GM23338 (cell line): Measurements from ENCODE around the gene RPS2. TPM values are rescaled to one million over a fixed set of nuclear protein-coding genes. Genes with fewer than 3 reads are reported as not detected.

ENCODE experiments used
- ATAC-seq: fragments of 200-7000 bp; cut with Tn5 transposase; 3 replicates; pipeline ENCODE4 v1.9.1; 2020
- DNase-seq: peaks from one replicate; pipeline ENCODE4 v3.0.0-alpha.2; 2015; ENCODE audit warnings: low spot score
- H2AFZ ChIP-seq: fragments of 200-600 bp; sonication (generic); 2 replicates; pipeline ENCODE4 v1.8.0; 2016; ENCODE audit warnings: antibody characterized with exemption, mild to moderate bottlenecking, moderate library complexity
- H3F3A ChIP-seq: fragments of 200-600 bp; sonication (generic); replicated peaks from 2 replicates; pipeline ENCODE4 v1.8.0; 2017; ENCODE audit warnings: antibody characterized with exemption, mixed run types, low read depth
- H3K27ac ChIP-seq: fragments of 200-600 bp; sonication (generic); 2 replicates; pipeline ENCODE4 v1.6.1; 2016; ENCODE audit warnings: low read depth
- H3K27me3 ChIP-seq: fragments of 200-600 bp; sonication (generic); 2 replicates; pipeline ENCODE4 v1.8.0; 2016; ENCODE audit warnings: mild to moderate bottlenecking, mixed run types, moderate library complexity; ENCODE audit not compliant: insufficient read depth
- H3K36me3 ChIP-seq: fragments of 200-600 bp; sonication (generic); 2 replicates; pipeline ENCODE4 v1.8.0; 2016; ENCODE audit warnings: mild to moderate bottlenecking; ENCODE audit not compliant: insufficient read depth
- H3K4me1 ChIP-seq: fragments of 200-600 bp; sonication (generic); 2 replicates; pipeline ENCODE4 v1.8.0; 2016; ENCODE audit warnings: mild to moderate bottlenecking, moderate library complexity; ENCODE audit not compliant: insufficient read depth
- H3K4me2 ChIP-seq: fragments of 200-600 bp; sonication (generic); 2 replicates; pipeline ENCODE4 v1.7.1; 2017; ENCODE audit warnings: mixed run types
- H3K4me3 ChIP-seq: fragments of 200-600 bp; sonication (generic); 2 replicates; pipeline ENCODE4 v1.6.1; 2016; ENCODE audit warnings: mixed run types
- H3K79me2 ChIP-seq: fragments of 200-600 bp; sonication (generic); replicated peaks from 2 replicates; pipeline ENCODE4 v1.8.0; 2017; ENCODE audit warnings: mild to moderate bottlenecking; ENCODE audit not compliant: insufficient read depth
- H3K9me2 ChIP-seq: fragments of 200-600 bp; sonication (generic); 2 replicates; pipeline ENCODE4 v1.8.0; 2017; ENCODE audit not compliant: insufficient read depth
- H4K20me1 ChIP-seq: fragments of 200-600 bp; sonication (generic); replicated peaks from 2 replicates; pipeline ENCODE4 v1.8.0; 2017; ENCODE audit warnings: mild to moderate bottlenecking; ENCODE audit not compliant: insufficient read depth
- H3K27ac Mint-ChIP-seq: 2 replicates; pipeline ENCODE4 v1.8.0; 2020; ENCODE audit warnings: inconsistent platforms, mild to moderate bottlenecking, moderate library complexity, mixed read lengths
- H3K27me3 Mint-ChIP-seq: 3 replicates; pipeline ENCODE4 v1.8.0; 2022; ENCODE audit warnings: low read depth, mild to moderate bottlenecking, moderate library complexity, mixed read lengths, inconsistent platforms; ENCODE audit not compliant: insufficient read depth, poor library complexity
- H3K36me3 Mint-ChIP-seq: 3 replicates; pipeline ENCODE4 v1.8.0; 2021; ENCODE audit warnings: low read depth, mild to moderate bottlenecking, inconsistent platforms, moderate library complexity, mixed read lengths
- H3K4me1 Mint-ChIP-seq: 3 replicates; pipeline ENCODE4 v1.8.0; 2020; ENCODE audit warnings: mild to moderate bottlenecking, inconsistent platforms, mixed read lengths
- H3K4me3 Mint-ChIP-seq: 3 replicates; pipeline ENCODE4 v1.8.0; 2021; ENCODE audit warnings: moderate library complexity, mild to moderate bottlenecking, inconsistent platforms, mixed read lengths
- H3K9me3 Mint-ChIP-seq: 3 replicates; pipeline ENCODE4 v1.8.0; 2020; ENCODE audit warnings: moderate library complexity, mild to moderate bottlenecking, inconsistent platforms, mixed read lengths
- CREB1 ChIP-seq: fragments of 250-450 bp; sonication (Bioruptor Pico); IDR thresholded peaks from 2 replicates; pipeline ENCODE4 v1.5.0; 2020; ENCODE audit warnings: low read depth, mild to moderate bottlenecking, moderate library complexity
- CTCF ChIP-seq, 2 experiments: fragments of 200-600 bp in 1 of 2; sonication (generic) in 1 of 2; conservative IDR thresholded peaks; 2 replicates each; pipeline versions ENCODE4 v1.5.1 to v1.6.1; 2016 to 2017; ENCODE audit warnings: antibody characterized with exemption in 2 of 2, low read depth in 2 of 2, mild to moderate bottlenecking in 2 of 2, moderate library complexity in 1 of 2
- ETS1 ChIP-seq: IDR thresholded peaks from 2 replicates; pipeline ENCODE4 v1.6.1; 2016; ENCODE audit warnings: antibody characterized with exemption
- EZH2 ChIP-seq: fragments of 200-600 bp; sonication (generic); IDR thresholded peaks from one replicate; pipeline ENCODE4 v1.8.0; 2017; ENCODE audit warnings: antibody characterized with exemption, mild to moderate bottlenecking, low read depth; ENCODE audit not compliant: unreplicated experiment
- EZH2phosphoT487 ChIP-seq: fragments of 200-600 bp; sonication (generic); IDR thresholded peaks from one replicate; pipeline ENCODE4 v1.8.1; 2018; ENCODE audit warnings: antibody characterized with exemption; ENCODE audit not compliant: unreplicated experiment
- JUNB ChIP-seq: IDR thresholded peaks from one replicate; pipeline ENCODE4 v1.6.1; 2016; ENCODE audit warnings: antibody characterized with exemption; ENCODE audit not compliant: unreplicated experiment
- NANOG ChIP-seq: IDR thresholded peaks from 2 replicates; pipeline ENCODE4 v1.6.1; 2016; ENCODE audit warnings: antibody characterized with exemption, borderline replicate concordance
- POLR2AphosphoS5 ChIP-seq: IDR thresholded peaks from 2 replicates; pipeline ENCODE4 v1.6.1; 2016; ENCODE audit warnings: antibody characterized with exemption, low read depth
- STAT1 ChIP-seq: IDR thresholded peaks from one replicate; pipeline ENCODE4 v1.6.1; 2016; ENCODE audit warnings: antibody characterized with exemption; ENCODE audit not compliant: unreplicated experiment
- ZNF114 ChIP-seq: fragments of 250-450 bp; sonication (Bioruptor Pico); IDR thresholded peaks from 2 replicates; pipeline ENCODE4 v1.5.0; 2020; ENCODE audit warnings: mild to moderate bottlenecking, moderate library complexity
- ZNF331 ChIP-seq: fragments of 250-450 bp; sonication (Bioruptor Pico); IDR thresholded peaks from 2 replicates; pipeline ENCODE4 v1.5.0; 2020; ENCODE audit warnings: low read depth, mild to moderate bottlenecking, moderate library complexity
- ZNF462 ChIP-seq: fragments of 250-450 bp; sonication (Bioruptor Pico); IDR thresholded peaks from 2 replicates; pipeline ENCODE4 v1.5.0; 2020; ENCODE audit warnings: mild to moderate bottlenecking, moderate library complexity
- polyA plus RNA-seq: library from polyadenylated mRNA; unstranded; fragments of >200 nt; fragmentation: Nextera tagmentation; extraction: Ambion mirVana; gene quantifications from 2 replicates; pipeline ENCODE4 v1.2.1, GENCODE V29; 2016
- total RNA-seq: library from RNA; depleted of rRNA; stranded (reverse); fragments of >200 nt; shearing (Covaris generic); gene quantifications from 2 replicates; pipeline ENCODE4 v1.2.3, GENCODE V29; 2014
- TF ChIP-seq, protein P1 (sequence below): IDR thresholded peaks from one replicate; pipeline ENCODE4 v1.6.1; 2018; ENCODE audit warnings: antibody characterized with exemption; ENCODE audit not compliant: unreplicated experiment

RPS2 gene
- total and polyA plus RNA-seq, 2 experiments from 2014 or later = 3,786 to 3,992 TPM

DNA sequence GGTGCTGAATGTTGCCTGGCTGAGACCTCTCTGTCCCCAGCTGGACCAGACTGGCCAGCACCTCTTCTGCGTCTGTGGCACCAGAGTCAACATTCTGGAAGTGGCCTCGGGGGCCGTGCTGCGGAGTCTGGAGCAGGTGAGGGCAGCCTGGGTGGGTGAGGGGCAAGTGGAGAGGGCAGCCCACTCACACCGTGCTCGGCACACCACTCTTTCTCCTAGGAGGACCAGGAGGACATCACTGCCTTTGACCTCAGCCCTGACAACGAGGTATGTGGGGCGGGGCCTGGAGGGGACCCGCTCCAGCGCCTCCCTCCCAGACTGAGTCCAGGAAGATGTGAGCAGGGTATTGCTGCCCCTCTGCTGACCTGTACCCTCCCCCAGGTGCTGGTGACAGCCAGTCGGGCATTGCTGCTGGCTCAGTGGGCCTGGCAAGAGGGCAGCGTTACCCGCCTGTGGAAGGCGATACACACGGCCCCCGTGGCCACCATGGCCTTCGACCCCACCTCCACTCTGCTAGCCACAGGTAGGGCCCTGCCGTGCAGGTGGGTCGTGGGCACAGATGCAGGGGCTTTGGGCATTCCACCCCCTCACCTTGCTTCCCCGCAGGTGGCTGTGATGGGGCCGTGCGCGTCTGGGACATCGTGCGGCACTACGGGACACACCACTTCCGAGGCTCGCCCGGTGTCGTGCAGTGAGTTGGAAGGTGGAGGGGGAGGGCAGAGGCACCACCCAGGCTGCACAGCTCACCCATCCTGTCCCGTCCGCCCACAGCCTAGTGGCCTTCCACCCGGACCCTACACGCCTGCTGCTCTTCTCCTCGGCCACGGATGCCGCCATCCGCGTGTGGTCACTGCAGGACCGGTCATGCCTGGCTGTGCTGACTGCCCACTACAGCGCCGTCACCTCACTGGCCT lies 9.8 kb upstream of the RPS2 start:
- Mint-ChIP-seq H3K4me1 (peaks cover 12% of the 10 kb centered on the region), H3K27me3 (peaks cover 15% of the 10 kb centered on the region), H3K4me3 (0 out of 3 replicates have a peak overlapping the region, but pooled peaks have one; percentile 19), H3K36me3 (peaks cover 16% of the 10 kb centered on the region), H3K9me3 (peaks cover 3% of the 10 kb centered on the region; the same call in 1 of the 3 replicates), H3K27ac (no peak overlapping the region)
- 0 out of 2 replicates have a peak, but pooled peaks cover 8% of the 10 kb centered on the region for H3F3A ChIP-seq
- no peaks in the 10 kb centered on the region for H3K36me3 ChIP-seq
- H3K9me2 ChIP-seq = no peaks in the 10 kb centered on the region
- no peak overlapping the region for H3K4me3 ChIP-seq
- peaks cover 14% of the 10 kb centered on the region; the same call in 1 of the 2 replicates for H3K4me1 ChIP-seq
- no peak for TF ChIP-seq NANOG
- TF ChIP-seq JUNB = no peak
- no peak for TF ChIP-seq CTCF (conservative IDR thresholded peaks at IDR 0.05; ENCODE audit: low read depth in 2 of 2)
- TF ChIP-seq, protein P1, sequence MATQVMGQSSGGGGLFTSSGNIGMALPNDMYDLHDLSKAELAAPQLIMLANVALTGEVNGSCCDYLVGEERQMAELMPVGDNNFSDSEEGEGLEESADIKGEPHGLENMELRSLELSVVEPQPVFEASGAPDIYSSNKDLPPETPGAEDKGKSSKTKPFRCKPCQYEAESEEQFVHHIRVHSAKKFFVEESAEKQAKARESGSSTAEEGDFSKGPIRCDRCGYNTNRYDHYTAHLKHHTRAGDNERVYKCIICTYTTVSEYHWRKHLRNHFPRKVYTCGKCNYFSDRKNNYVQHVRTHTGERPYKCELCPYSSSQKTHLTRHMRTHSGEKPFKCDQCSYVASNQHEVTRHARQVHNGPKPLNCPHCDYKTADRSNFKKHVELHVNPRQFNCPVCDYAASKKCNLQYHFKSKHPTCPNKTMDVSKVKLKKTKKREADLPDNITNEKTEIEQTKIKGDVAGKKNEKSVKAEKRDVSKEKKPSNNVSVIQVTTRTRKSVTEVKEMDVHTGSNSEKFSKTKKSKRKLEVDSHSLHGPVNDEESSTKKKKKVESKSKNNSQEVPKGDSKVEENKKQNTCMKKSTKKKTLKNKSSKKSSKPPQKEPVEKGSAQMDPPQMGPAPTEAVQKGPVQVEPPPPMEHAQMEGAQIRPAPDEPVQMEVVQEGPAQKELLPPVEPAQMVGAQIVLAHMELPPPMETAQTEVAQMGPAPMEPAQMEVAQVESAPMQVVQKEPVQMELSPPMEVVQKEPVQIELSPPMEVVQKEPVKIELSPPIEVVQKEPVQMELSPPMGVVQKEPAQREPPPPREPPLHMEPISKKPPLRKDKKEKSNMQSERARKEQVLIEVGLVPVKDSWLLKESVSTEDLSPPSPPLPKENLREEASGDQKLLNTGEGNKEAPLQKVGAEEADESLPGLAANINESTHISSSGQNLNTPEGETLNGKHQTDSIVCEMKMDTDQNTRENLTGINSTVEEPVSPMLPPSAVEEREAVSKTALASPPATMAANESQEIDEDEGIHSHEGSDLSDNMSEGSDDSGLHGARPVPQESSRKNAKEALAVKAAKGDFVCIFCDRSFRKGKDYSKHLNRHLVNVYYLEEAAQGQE = no peak
- TF ChIP-seq ZNF462 (CRISPR knock-in tag) = no peak
- TF ChIP-seq CREB1 = no peak
- TF ChIP-seq ZNF114 (CRISPR knock-in tag) = no peak
- no peak for TF ChIP-seq EZH2
- no peak for TF ChIP-seq ZNF331 (CRISPR knock-in tag)
- TF ChIP-seq ETS1 = no peak
- TF ChIP-seq EZH2phosphoT487 = no peak
- TF ChIP-seq STAT1 = no peak
- TF ChIP-seq POLR2AphosphoS5 = no peak
- no peak overlapping the region for H2AFZ ChIP-seq
- ATAC-seq (no peak), DNase-seq (no peak)
- no peak overlapping the region for H3K27ac ChIP-seq
- H3K27me3 ChIP-seq = no peaks in the 10 kb centered on the region
- H4K20me1 ChIP-seq = no peaks in the 10 kb centered on the region; the same call in none of the 2 replicates
- no peak overlapping the region for H3K4me2 ChIP-seq
- peaks cover 21% of the 10 kb centered on the region for H3K79me2 ChIP-seq
